ENCODE results near the gene CEBPZOS. TPM values are rescaled to one million over a fixed set of nuclear protein-coding genes. Genes with fewer than 3 reads are reported as not detected.

CEBPZOS gene
- total and polyA plus RNA-seq, 9 of the 15 experiments (the other 6 are each of a cell fraction or from before 2014, with no cell fraction given), result 21.7 to 64.8 (median 46.7) TPM

GRCh38 chr2:37156071-37156856, 40.0 kb upstream of the CEBPZOS start (continued):
- TF ChIP-seq ETS2 (tag; IDR thresholded peaks at IDR 0.05; ENCODE audit: borderline replicate concordance, poor library complexity, severe bottlenecking) (no peak), PTRF (tag; IDR thresholded peaks at IDR 0.05) (no peak), FOSL1 (tag; conservative IDR thresholded peaks at IDR 0.05) (no peak), KLF13 (tag; IDR thresholded peaks at IDR 0.05; ENCODE audit: borderline replicate concordance, low read depth) (no peak), IRF2 (CRISPR knock-in tag; IDR thresholded peaks at IDR 0.05) (no peak), POU5F1 (IDR thresholded peaks at IDR 0.05; ENCODE audit: borderline replicate concordance, low read depth, low read length, partially characterized antibody) (no peak), ZNF76 (CRISPR knock-in tag; IDR thresholded peaks at IDR 0.05; ENCODE audit: borderline replicate concordance) (no peak), SETDB1 (IDR thresholded peaks at IDR 0.05; ENCODE audit: low read length) (no peak), PML (IDR thresholded peaks at IDR 0.05; ENCODE audit: low read length) (no peak), EWSR1 (IDR thresholded peaks at IDR 0.05; ENCODE audit: borderline replicate concordance, low read depth, partially characterized antibody) (no peak), JUN (IDR thresholded peaks at IDR 0.05; ENCODE audit: borderline replicate concordance, low read depth, low read length) (no peak), JUN (CRISPR knock-in tag; IDR thresholded peaks at IDR 0.05; ENCODE audit: borderline replicate concordance) (no peak), SRSF3 (IDR thresholded peaks at IDR 0.05; ENCODE audit: insufficient read depth, low read length) (no peak), MEIS2 (IDR thresholded peaks at IDR 0.05; ENCODE audit: partially characterized antibody) (peak; percentile 28), HSF4 (CRISPR knock-in tag; IDR thresholded peaks at IDR 0.05; ENCODE audit: borderline replicate concordance) (no peak), MAZ (CRISPR knock-in tag; conservative IDR thresholded peaks at IDR 0.05 in 1 of 2, IDR thresholded peaks at IDR 0.05 in 1 of 2) (peak in 1 of 2 experiments; percentile 20; a peak in 1 of 4 replicates), SOX6 (IDR thresholded peaks at IDR 0.05) (no peak), ZNF140 (CRISPR knock-in tag; IDR thresholded peaks at IDR 0.05) (no peak), E2F8 (IDR thresholded peaks at IDR 0.05; ENCODE audit: low read depth, partially characterized antibody) (no peak), STAT5A (IDR thresholded peaks at IDR 0.05; ENCODE audit: borderline replicate concordance, low read length) (no peak), ZNF551 (CRISPR knock-in tag; IDR thresholded peaks at IDR 0.05) (no peak), EP400 (IDR thresholded peaks at IDR 0.05) (no peak), ZKSCAN8 (CRISPR knock-in tag; IDR thresholded peaks at IDR 0.05) (no peak), MAX (CRISPR knock-in tag; IDR thresholded peaks at IDR 0.05) (0 out of 2 replicates have a peak, but pooled peaks have one; percentile 2), RFX7 (CRISPR knock-in tag; IDR thresholded peaks at IDR 0.05) (no peak), GTF2F1 (IDR thresholded peaks at IDR 0.05; ENCODE audit: low read depth, low read length) (no peak), POLR2AphosphoS2 (IDR thresholded peaks at IDR 0.05; ENCODE audit: low read length) (no peak)
